GM12878 (cell line): Measurements from ENCODE around the gene STAG1. TPM values are rescaled to one million over a fixed set of nuclear protein-coding genes. Genes with fewer than 3 reads are reported as not detected.

Experiments
- ATAC-seq: fragments of 200-7000 bp; cut with Tn5 transposase; 3 replicates; pipeline ENCODE4 v1.9.1; 2020; ENCODE audit warnings: mild to moderate bottlenecking, moderate library complexity
- BruUV-seq: library from RNA; stranded (reverse); fragments of 400-500 nt; replicated peaks from 2 replicates; lab custom pipeline; 2021; lab: Mats Ljungman, UMichigan
- CTCF ChIA-PET: fragments of 300-600 bp; sonication (Branson Sonifier 250); formaldehyde crosslinking; extraction: SDS; loops from one replicate; lab custom pipeline; 2021; ENCODE audit warnings: inconsistent platforms; lab: Yijun Ruan, JAX
- POLR2A ChIA-PET: fragments of 350-600 bp; formaldehyde crosslinking; extraction: SDS; loops from one replicate; lab custom pipeline; 2021; ENCODE audit warnings: inconsistent platforms; lab: Charles Lee
- RAD21 ChIA-PET: fragments of 300-600 bp; sonication (Branson Sonifier 250); formaldehyde crosslinking; loops from one replicate; lab custom pipeline; 2023; ENCODE audit warnings: antibody characterized with exemption; ENCODE audit not compliant: unreplicated experiment; lab: Charles Lee
- SMC1A ChIA-PET: fragments of 300-600 bp; sonication (Branson Sonifier 250); formaldehyde crosslinking; loops from one replicate; lab custom pipeline; 2023; ENCODE audit not compliant: unreplicated experiment, uncharacterized antibody; lab: Charles Lee
- DNase-seq: peaks from one replicate; pipeline ENCODE4 v3.0.0-alpha.2; 2011; ENCODE audit warnings: low read depth, low spot score
- FAIRE-seq: peaks from 3 replicates; lab custom pipeline; 2011; peaks lifted over from hg19 to GRCh38; lab: Jason Lieb, UNC
- H2AFZ ChIP-seq: 2 replicates; pipeline ENCODE4 v1.6.0; 2011; ENCODE audit warnings: low read depth, low read length, control low read depth; ENCODE audit not compliant: control insufficient read depth
- H3K27ac ChIP-seq: 2 replicates; pipeline ENCODE4 v1.5.1; 2011; ENCODE audit warnings: control low read depth; ENCODE audit not compliant: control insufficient read depth, insufficient read depth
- H3K27me3 ChIP-seq, 2 experiments: replicated peaks in 1 of 2; 2 replicates each; pipeline versions ENCODE4 v1.6.0 to v1.6.1; 2011; ENCODE audit warnings: low read length in 1 of 2; ENCODE audit not compliant: control insufficient read depth in 2 of 2, insufficient read depth in 2 of 2
- H3K36me3 ChIP-seq, 2 experiments: 2 replicates each; pipeline ENCODE4 v1.5.1; 2011; ENCODE audit warnings: low read length in 1 of 2; ENCODE audit not compliant: control insufficient read depth in 2 of 2, insufficient read depth in 2 of 2
- H3K4me1 ChIP-seq: 2 replicates; pipeline ENCODE4 v1.6.1; 2011; ENCODE audit warnings: mild to moderate bottlenecking, low read length, moderate library complexity, mixed read lengths; ENCODE audit not compliant: control insufficient read depth, insufficient read depth
- H3K4me2 ChIP-seq: 2 replicates; pipeline ENCODE4 v1.6.0; 2011; ENCODE audit warnings: control low read depth; ENCODE audit not compliant: control insufficient read depth, insufficient read depth
- H3K4me3 ChIP-seq: fragments of 200-600 bp; sonication (generic); 2 replicates; pipeline ENCODE4 v1.5.1; 2016
- H3K79me2 ChIP-seq: 2 replicates; pipeline ENCODE4 v1.6.0; 2011; ENCODE audit warnings: low read length; ENCODE audit not compliant: control insufficient read depth, insufficient read depth
- H3K9ac ChIP-seq: 2 replicates; pipeline ENCODE4 v1.8.0; 2011; ENCODE audit warnings: low read length, control low read depth, mixed read lengths; ENCODE audit not compliant: control insufficient read depth, insufficient read depth
- H3K9me3 ChIP-seq: replicated peaks from 3 replicates; pipeline ENCODE4 v1.5.1; 2011; ENCODE audit warnings: mild to moderate bottlenecking, low read length; ENCODE audit not compliant: control insufficient read depth, insufficient read depth
- H4K20me1 ChIP-seq: 2 replicates; pipeline ENCODE4 v1.6.0; 2011; ENCODE audit not compliant: control insufficient read depth, insufficient read depth
- ASH2L ChIP-seq: fragments of 300-600, 200-600 bp; sonication (generic); IDR thresholded peaks from 2 replicates; pipeline ENCODE4 v1.6.1; 2017; ENCODE audit warnings: low read depth, mild to moderate bottlenecking, borderline replicate concordance
- CBFB ChIP-seq: IDR thresholded peaks from 2 replicates; pipeline ENCODE4 v1.6.1; 2016; ENCODE audit warnings: antibody characterized with exemption, low read depth
- MEF2B ChIP-seq: fragments of 450-650 bp; IDR thresholded peaks from 2 replicates; pipeline ENCODE4 v1.6.1; 2018; ENCODE audit warnings: mild to moderate bottlenecking, moderate library complexity; ENCODE audit not compliant: partially characterized antibody, poor library complexity, severe bottlenecking
- NFIC ChIP-seq: IDR thresholded peaks from 2 replicates; pipeline ENCODE4 v1.6.1; 2012; ENCODE audit warnings: low read depth, mild to moderate bottlenecking, inconsistent platforms, low read length, moderate library complexity
- NRF1 ChIP-seq: conservative IDR thresholded peaks from 2 replicates; pipeline ENCODE4 v1.6.1; 2011; ENCODE audit warnings: mild to moderate bottlenecking, low read depth, low read length, improper control_type of control experiment
- RAD21 ChIP-seq: IDR thresholded peaks from 2 replicates; pipeline ENCODE4 v1.6.1; 2011; ENCODE audit warnings: mild to moderate bottlenecking, low read depth, low read length, moderate library complexity; ENCODE audit not compliant: insufficient read depth
- TARDBP ChIP-seq: IDR thresholded peaks from 2 replicates; pipeline ENCODE4 v1.6.1; 2016; ENCODE audit warnings: borderline replicate concordance
- USF1 ChIP-seq: IDR thresholded peaks from 2 replicates; pipeline ENCODE4 v1.6.1; 2011; ENCODE audit warnings: borderline replicate concordance, low read depth, mild to moderate bottlenecking, moderate library complexity, mixed read lengths, low read length; ENCODE audit not compliant: insufficient read depth; ENCODE audit errors: extremely low read length
- YY1 ChIP-seq: IDR thresholded peaks from 2 replicates; pipeline ENCODE4 v1.6.1; 2011; ENCODE audit warnings: low read depth, mild to moderate bottlenecking, low read length
- ZBTB11 ChIP-seq: fragments of 450-650 bp; formaldehyde crosslinking; IDR thresholded peaks from 2 replicates; pipeline ENCODE4 v1.5.0; 2022; ENCODE audit warnings: mild to moderate bottlenecking, missing genetic modification characterization
- ZNF384 ChIP-seq: IDR thresholded peaks from 2 replicates; pipeline ENCODE4 v1.6.1; 2012; ENCODE audit warnings: low read depth, mild to moderate bottlenecking, low read length, improper control_type of control experiment, borderline replicate concordance
- ZNF592 ChIP-seq: fragments of 450-650 bp; IDR thresholded peaks from 2 replicates; pipeline ENCODE4 v1.6.1; 2017; ENCODE audit warnings: mild to moderate bottlenecking, moderate library complexity
- in situ Hi-C: fragments of 300-500 bp; cut with MboI; formaldehyde crosslinking; loops from 9 replicates; pipeline ENCODE4 v1.14.3; 2018; ENCODE audit warnings: mixed read lengths
- intact Hi-C: fragments of 100-400 bp; cut with micrococcal nuclease; formaldehyde crosslinking; loops from one replicate; pipeline ENCODE4 v1.14.2; 2022; ENCODE audit not compliant: unreplicated experiment
- polyA plus RNA-seq, 11 experiments: library from polyadenylated mRNA; depleted of rRNA in 4 of 11; unstranded in 6 of 11; stranded (reverse) in 5 of 11; fragments of >200 nt; fragmentation: Nextera tagmentation in 4 of 11; fragmentation: Illumina TruSeq in 1 of 11; extraction: Ambion mirVana in 4 of 11; extraction: Trizol in 1 of 11; gene quantifications; 1 replicate in 1 of 11; 2 replicates in 10 of 11; pipeline versions ENCODE4 v1.2.1 to v1.2.3, GENCODE V29; 2011 to 2016; ENCODE audit warnings: inconsistent platforms in 2 of 11, missing spikeins in 2 of 11, low read depth in 1 of 11
- total RNA-seq, 4 experiments: library from RNA; depleted of rRNA in 3 of 4; stranded (reverse); fragments of >200 nt in 3 of 4; fragmentation: Illumina TruSeq in 1 of 4; extraction: Trizol in 1 of 4; gene quantifications; 2 replicates each; pipeline versions ENCODE4 v1.2.1 to v1.2.3, GENCODE V29; 2013 to 2021
- TF ChIP-seq, protein P1 (sequence below): fragments of 450-650 bp; IDR thresholded peaks from 2 replicates; pipeline ENCODE4 v1.6.1; 2016; ENCODE audit warnings: mild to moderate bottlenecking

The STAG1 gene
- total and polyA plus RNA-seq, 10 of the 15 experiments (the other 5 are each of a cell fraction or from before 2014, with no cell fraction given), result 4.4 to 30.1 (median 20.2) TPM

DNA sequence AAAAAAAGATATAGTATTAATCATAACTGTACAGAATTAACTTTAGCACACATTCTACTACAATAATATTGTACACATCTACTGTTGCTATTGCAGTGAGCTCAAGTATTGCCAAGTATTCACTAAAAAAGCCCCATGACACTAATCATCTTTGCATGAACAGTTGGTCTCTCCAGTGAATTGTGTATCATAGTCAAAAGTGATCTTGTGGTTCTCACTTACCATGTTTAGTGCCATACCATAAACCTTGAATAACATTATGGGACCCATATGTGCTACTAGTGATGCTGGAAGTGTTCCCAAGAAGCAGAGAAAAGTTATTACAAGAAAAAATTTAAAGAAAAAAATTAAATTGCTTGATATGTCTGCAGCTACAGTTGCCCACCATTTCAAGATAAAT lies 324.9 kb downstream of the STAG1 start (continued):
- TF ChIP-seq RAD21 (no peak), CBFB (no peak), ZNF384 (no peak), TARDBP (no peak), YY1 (no peak), ZBTB11 (CRISPR knock-in tag) (no peak), USF1 (no peak)

- ChIA-PET RAD21 (no interaction called here), CTCF (no interaction called here), POLR2A (no interaction called here), SMC1A (no interaction called here)
- no peak overlapping the region for H2AFZ ChIP-seq
- H3K4me1 ChIP-seq, result no peaks in the 10 kb centered on the region
- intact Hi-C loops (no loop called here), in situ Hi-C loops (no loop called here)
- H3K9me3 ChIP-seq, result no peaks in the 10 kb centered on the region
- FAIRE-seq (no peak), DNase-seq (no peak), ATAC-seq (no peak)
- H3K9ac ChIP-seq, result no peak overlapping the region
- H3K36me3 ChIP-seq, result peaks cover 0 to 3% of the 10 kb centered on the region in 2 experiments; a peak in 1 of 4 replicates
- no peak overlapping the region for H3K4me2 ChIP-seq
- H3K27me3 ChIP-seq, result no peaks in the 10 kb centered on the region
- no TSS peak for BruUV-seq
- no peak overlapping the region for H3K27ac ChIP-seq
- no peaks in the 10 kb centered on the region for H4K20me1 ChIP-seq
- no peaks in the 10 kb centered on the region for H3K79me2 ChIP-seq
- H3K4me3 ChIP-seq, result no peak overlapping the region
- TF ChIP-seq NRF1 (no peak), ZNF592 (no peak), NFIC (no peak), MEF2B (no peak), ASH2L (no peak)
- TF ChIP-seq, protein P1, sequence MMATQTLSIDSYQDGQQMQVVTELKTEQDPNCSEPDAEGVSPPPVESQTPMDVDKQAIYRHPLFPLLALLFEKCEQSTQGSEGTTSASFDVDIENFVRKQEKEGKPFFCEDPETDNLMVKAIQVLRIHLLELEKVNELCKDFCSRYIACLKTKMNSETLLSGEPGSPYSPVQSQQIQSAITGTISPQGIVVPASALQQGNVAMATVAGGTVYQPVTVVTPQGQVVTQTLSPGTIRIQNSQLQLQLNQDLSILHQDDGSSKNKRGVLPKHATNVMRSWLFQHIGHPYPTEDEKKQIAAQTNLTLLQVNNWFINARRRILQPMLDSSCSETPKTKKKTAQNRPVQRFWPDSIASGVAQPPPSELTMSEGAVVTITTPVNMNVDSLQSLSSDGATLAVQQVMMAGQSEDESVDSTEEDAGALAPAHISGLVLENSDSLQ, result no peak
Measured at GRCh38 chr3:136414476-136414875, 337.7 kb downstream of the STAG1 start.
